ENCODE measurements around the gene SSTR5. TPM values are rescaled to one million over a fixed set of nuclear protein-coding genes. Genes with fewer than 3 reads are reported as not detected.

The SSTR5 gene
- total and polyA plus RNA-seq, 11 donors, result 0.22 to 20.1 (median 3.6) TPM

DNA sequence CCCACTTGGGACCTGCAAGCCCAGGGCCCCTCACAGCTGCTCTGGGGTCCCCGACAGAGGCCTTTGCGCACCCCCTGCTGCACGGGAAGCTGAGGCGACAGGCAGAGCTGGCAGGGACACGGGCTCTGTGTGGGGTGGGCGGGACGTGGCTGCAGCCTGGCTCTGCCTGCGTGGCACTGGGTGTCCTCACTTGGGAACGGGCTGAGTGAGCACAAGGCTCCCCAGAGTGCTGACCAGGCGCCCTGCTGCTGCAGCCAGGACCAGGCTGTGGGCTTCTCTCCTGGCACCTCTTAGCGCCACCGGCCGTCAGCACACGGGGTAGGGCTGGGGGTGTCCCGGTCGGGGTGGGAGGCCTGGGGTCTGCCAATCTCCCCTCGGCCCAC is 16.9 kb downstream of the SSTR5 start:
- Histone ChIP-seq H3K27me3 (peaks cover 0 to 58% (median 3%) of the 10 kb centered on the region in 9 donors), H3K36me3 (no peaks in the 10 kb centered on the region), H3K9me3 (peaks cover 0 to 16% (median 11%) of the 10 kb centered on the region in 12 donors), H3K27ac (peak overlapping the region in 11 of 12 donors; percentile 54 to 89 (median 81)), H3K4me1 (peaks cover 0 to 39% (median 14%) of the 10 kb centered on the region in 12 donors), H3K4me3 (peak overlapping the region in 10 of 12 donors; percentile 10 to 54 (median 46))
- DNase-seq (peak in 2 of 5 donors; percentile 66 to 68), ATAC-seq (peak; percentile 66 to 74 (median 72))
- WGBS, 4 donors, result 38 to 57% (median 51%) methylated on average over 3 to 17 of the region's 17 CpGs
- intact Hi-C loops (cut with DNase I), result no loop called here
- TF ChIP-seq, protein P1, sequence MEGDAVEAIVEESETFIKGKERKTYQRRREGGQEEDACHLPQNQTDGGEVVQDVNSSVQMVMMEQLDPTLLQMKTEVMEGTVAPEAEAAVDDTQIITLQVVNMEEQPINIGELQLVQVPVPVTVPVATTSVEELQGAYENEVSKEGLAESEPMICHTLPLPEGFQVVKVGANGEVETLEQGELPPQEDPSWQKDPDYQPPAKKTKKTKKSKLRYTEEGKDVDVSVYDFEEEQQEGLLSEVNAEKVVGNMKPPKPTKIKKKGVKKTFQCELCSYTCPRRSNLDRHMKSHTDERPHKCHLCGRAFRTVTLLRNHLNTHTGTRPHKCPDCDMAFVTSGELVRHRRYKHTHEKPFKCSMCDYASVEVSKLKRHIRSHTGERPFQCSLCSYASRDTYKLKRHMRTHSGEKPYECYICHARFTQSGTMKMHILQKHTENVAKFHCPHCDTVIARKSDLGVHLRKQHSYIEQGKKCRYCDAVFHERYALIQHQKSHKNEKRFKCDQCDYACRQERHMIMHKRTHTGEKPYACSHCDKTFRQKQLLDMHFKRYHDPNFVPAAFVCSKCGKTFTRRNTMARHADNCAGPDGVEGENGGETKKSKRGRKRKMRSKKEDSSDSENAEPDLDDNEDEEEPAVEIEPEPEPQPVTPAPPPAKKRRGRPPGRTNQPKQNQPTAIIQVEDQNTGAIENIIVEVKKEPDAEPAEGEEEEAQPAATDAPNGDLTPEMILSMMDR (IDR thresholded peaks at IDR 0.05), result no peak

DNA sequence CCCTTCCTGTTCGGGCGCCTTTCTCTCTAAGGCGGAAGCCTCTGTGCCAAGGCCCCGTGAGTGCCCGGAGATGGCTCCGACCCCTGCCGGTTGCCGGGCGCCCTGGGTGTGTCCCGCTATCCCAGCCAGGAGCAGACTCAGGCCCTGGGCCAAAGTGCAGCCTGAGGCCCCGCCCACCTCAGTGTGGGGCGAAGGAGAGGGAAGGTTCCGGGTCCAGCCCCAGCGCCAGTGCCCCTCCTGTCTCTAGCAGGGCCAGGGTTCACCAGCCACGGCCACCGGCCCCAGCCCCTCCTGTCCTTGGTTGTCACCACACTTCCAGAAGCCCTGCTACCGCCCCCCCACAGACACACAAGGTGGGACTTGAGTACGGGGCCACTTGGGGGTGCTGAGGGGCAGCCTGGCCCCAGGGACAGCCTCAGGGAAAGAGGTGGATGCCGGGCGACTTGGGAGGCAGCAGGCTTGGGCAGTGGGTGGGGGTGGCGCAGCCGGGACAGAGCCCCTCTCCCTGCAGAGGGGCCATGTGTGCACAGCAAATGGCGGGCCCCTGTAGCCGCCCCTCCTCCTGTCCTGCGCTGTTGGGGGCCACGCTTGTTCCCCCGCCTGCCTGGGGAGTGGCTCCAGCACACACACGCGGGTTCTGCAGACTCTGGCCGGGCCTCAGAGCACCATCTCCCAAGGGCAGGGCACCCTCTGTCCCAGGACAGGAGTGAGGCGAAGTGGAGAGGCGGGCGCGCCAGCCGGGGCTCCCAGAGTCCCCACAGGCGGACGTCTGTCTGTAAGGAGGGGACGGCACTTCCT is 17.5 kb downstream of the SSTR5 start:
- Histone ChIP-seq H3K9me3 (peaks cover 0 to 10% (median 6%) of the 10 kb centered on the region in 12 donors), H3K36me3 (no peaks in the 10 kb centered on the region), H3K27me3 (peaks cover 0 to 58% (median 3%) of the 10 kb centered on the region in 9 donors), H3K4me3 (peak overlapping the region; percentile 15 to 54 (median 44)), H3K27ac (peak overlapping the region; percentile 64 to 89 (median 81)), H3K4me1 (peaks cover 0 to 39% (median 14%) of the 10 kb centered on the region in 12 donors)
- ATAC-seq (peak; percentile 85 to 91 (median 88)), DNase-seq (peak; percentile 62 to 86 (median 82))
- 2 to 48% (median 26%) methylated on average over 11 to 38 of the region's 38 CpGs for WGBS, 4 donors
- TF ChIP-seq, protein P1 (IDR thresholded peaks at IDR 0.05), result peak in 7 of 12 donors; percentile 10 to 31 (median 25)
- TF ChIP-seq POLR2A (IDR thresholded peaks at IDR 0.05), result no peak
- intact Hi-C loops (cut with DNase I), result loop anchor here in 1 of 10 donors (10.0 kb wide), 1 partner anchor 275 kb away; no protein-coding TSS in a partner anchor

DNA sequence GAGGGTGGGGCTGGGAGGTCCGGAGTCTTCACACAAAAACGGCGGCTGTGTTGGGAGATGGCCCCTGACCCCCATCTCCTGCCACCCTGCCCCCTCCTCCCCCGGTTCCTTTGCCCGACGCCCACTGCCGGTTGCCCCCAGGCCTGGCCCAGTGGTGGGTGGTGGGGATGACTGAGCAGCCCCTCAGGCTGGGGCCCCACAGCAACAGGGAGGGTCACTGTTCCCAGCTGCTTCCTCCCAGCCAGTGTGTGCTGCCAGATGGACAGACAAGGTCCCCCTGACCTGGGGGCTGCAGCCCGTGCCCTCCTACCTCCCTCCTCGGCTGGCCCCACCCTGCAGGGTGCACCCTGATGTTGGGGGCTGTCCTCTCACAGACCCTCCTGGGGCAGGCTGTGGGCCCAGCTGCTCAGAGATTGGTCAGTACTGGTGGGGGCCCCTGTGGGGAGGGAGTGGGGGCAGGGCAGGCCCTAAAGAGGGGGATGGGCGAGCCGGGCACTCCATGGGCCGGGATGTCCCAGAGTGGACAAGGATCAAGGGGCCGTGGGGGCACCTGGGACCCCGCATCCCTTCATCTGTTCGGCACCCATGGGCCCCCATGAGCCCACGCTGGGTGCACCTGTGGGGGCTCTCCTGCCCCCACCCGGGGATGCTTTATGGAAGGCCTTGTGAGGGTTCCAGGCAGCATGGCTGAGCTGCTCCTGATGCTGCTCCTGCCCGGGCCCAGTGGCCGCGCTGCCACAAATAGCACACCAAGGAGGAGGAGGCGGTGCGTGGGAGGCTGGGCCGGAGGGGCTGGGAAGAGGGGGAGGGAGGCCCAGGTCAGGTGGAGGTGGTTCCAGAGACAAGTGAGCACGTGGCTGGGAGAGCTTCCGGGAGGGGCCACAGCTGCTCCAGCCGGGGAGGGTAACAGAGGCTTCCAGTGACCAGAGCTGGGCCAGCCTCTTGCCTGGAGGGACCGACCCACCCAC is 18.4 kb downstream of the SSTR5 start:
- DNase-seq (peak in 4 of 5 donors; percentile 49 to 78 (median 65)), ATAC-seq (peak in 3 of 4 donors; percentile 60 to 70 (median 64))
- peak in 1 of 2 donors; percentile 44 for TF ChIP-seq POLR2A (IDR thresholded peaks at IDR 0.05)
- TF ChIP-seq, protein P1 (IDR thresholded peaks at IDR 0.05), result no peak
- 30 to 43% (median 35%) methylated on average over 18 to 27 of the region's 27 CpGs for WGBS, 4 donors
- Histone ChIP-seq H3K4me1 (peaks cover 0 to 39% (median 14%) of the 10 kb centered on the region in 12 donors), H3K9me3 (peaks cover 0 to 1% (median 0%) of the 10 kb centered on the region in 12 donors), H3K27me3 (peaks cover 0 to 50% (median 3%) of the 10 kb centered on the region in 9 donors), H3K36me3 (no peaks in the 10 kb centered on the region), H3K27ac (peak overlapping the region; percentile 64 to 89 (median 81)), H3K4me3 (peak overlapping the region; percentile 15 to 54 (median 44))
- intact Hi-C loops (cut with DNase I), result loop anchor here in 1 of 10 donors (10.0 kb wide), 1 partner anchor 276 kb away; no protein-coding TSS in a partner anchor

Data from heart left ventricle (tissue), 16 donors.